Breast epithelium (tissue), 3 donors: ENCODE measurements around the gene OR1M1.

Source experiments
- POLR2A ChIP-seq: fragments of 450-650 bp; IDR thresholded peaks from one replicate; pipeline ENCODE4 v1.6.1; 2016; ENCODE audit warnings: antibody characterized with exemption, mild to moderate bottlenecking, moderate library complexity
- POLR2AphosphoS5 ChIP-seq, 3 donors: sonication (generic); formaldehyde crosslinking; IDR thresholded peaks; one replicate each; pipeline ENCODE4 v1.6.1; 2017; ENCODE audit warnings: antibody characterized with exemption in 3 of 3
- TF ChIP-seq, protein P1 (sequence below), 3 donors: fragments of 450-650 bp; IDR thresholded peaks; one replicate each; pipeline ENCODE4 v1.5.1; 2016 to 2017; ENCODE audit warnings: antibody characterized with exemption in 3 of 3, mild to moderate bottlenecking in 3 of 3, moderate library complexity in 3 of 3

DNA sequence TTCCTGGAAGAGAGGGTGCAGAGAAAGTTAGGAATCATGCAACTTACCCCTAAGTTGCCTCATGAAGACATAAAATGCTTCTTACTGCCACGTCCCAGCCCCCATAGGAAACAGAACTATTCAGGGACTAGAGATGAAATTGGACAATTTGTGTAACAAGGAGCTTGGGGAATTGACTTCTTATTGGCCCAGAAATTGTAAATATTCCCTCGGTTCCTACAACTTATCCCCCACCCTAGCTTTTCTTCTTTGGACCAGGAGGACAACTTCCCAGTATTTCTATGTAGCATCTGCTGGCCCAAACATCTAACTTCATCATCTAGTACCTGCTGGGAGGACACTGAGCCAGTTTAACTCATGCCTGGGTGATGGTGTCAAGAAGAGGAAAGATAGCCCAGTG lies at the start of gene OR1M1:
- TF ChIP-seq, protein P1, sequence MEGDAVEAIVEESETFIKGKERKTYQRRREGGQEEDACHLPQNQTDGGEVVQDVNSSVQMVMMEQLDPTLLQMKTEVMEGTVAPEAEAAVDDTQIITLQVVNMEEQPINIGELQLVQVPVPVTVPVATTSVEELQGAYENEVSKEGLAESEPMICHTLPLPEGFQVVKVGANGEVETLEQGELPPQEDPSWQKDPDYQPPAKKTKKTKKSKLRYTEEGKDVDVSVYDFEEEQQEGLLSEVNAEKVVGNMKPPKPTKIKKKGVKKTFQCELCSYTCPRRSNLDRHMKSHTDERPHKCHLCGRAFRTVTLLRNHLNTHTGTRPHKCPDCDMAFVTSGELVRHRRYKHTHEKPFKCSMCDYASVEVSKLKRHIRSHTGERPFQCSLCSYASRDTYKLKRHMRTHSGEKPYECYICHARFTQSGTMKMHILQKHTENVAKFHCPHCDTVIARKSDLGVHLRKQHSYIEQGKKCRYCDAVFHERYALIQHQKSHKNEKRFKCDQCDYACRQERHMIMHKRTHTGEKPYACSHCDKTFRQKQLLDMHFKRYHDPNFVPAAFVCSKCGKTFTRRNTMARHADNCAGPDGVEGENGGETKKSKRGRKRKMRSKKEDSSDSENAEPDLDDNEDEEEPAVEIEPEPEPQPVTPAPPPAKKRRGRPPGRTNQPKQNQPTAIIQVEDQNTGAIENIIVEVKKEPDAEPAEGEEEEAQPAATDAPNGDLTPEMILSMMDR (IDR thresholded peaks at IDR 0.05), result no peak
- TF ChIP-seq POLR2A (no peak), POLR2AphosphoS5 (IDR thresholded peaks at IDR 0.05) (no peak)
